Mesodermal cell (in vitro differentiated cells): ENCODE measurements around the gene ARHGAP15.

Experiments used
- H3K27ac ChIP-seq: 2 replicates; pipeline ENCODE4 v1.7.0; 2013; ENCODE audit warnings: mild to moderate bottlenecking, low read depth, low read length, moderate library complexity; ENCODE audit not compliant: severe bottlenecking
- H3K36me3 ChIP-seq: 2 replicates; pipeline ENCODE4 v1.7.1; 2013; ENCODE audit warnings: mild to moderate bottlenecking, low read length, moderate library complexity; ENCODE audit not compliant: control insufficient read depth, insufficient read depth
- H3K4me1 ChIP-seq: one replicate; pipeline ENCODE4 v1.7.1; 2013; ENCODE audit warnings: mild to moderate bottlenecking, low read length; ENCODE audit not compliant: insufficient read depth, control insufficient read depth, poor library complexity, severe bottlenecking
- H3K4me3 ChIP-seq: 2 replicates; pipeline ENCODE4 v1.7.0; 2013; ENCODE audit warnings: low read length, control low read depth, mild to moderate bottlenecking; ENCODE audit not compliant: insufficient read depth, poor library complexity, severe bottlenecking; ENCODE audit errors: extremely low read depth
- H3K9me3 ChIP-seq: 2 replicates; pipeline ENCODE4 v1.7.1; 2013; ENCODE audit warnings: mild to moderate bottlenecking, low read length, moderate library complexity; ENCODE audit not compliant: control insufficient read depth
- WGBS, 2 experiments: methylation state at CpG; one replicate each; pipeline ENCODE4 v1.1.5; 2013; ENCODE audit warnings: missing lambda C conversion rate in 2 of 2; ENCODE audit not compliant: insufficient coverage in 2 of 2; 5-methylcytosine and 5-hydroxymethylcytosine counted together

ARHGAP15 gene

GRCh38 chr2:143694335-143694734 lies 565.1 kb downstream of the ARHGAP15 start:
- no peak overlapping the region for H3K27ac ChIP-seq
- H3K4me1 ChIP-seq: peaks cover 6% of the 10 kb centered on the region
- H3K9me3 ChIP-seq: no peaks in the 10 kb centered on the region
- no peaks in the 10 kb centered on the region for H3K36me3 ChIP-seq
- 54 to 65% methylated on average over 2 of the region's 3 CpGs for WGBS, 2 experiments
- no peak overlapping the region for H3K4me3 ChIP-seq

GRCh38 chr2:143696651-143697050 lies 567.4 kb downstream of the ARHGAP15 start:
- Histone ChIP-seq H3K4me1 (no peaks in the 10 kb centered on the region), H3K36me3 (no peaks in the 10 kb centered on the region), H3K9me3 (no peaks in the 10 kb centered on the region), H3K27ac (no peak overlapping the region), H3K4me3 (no peak overlapping the region)

- Histone ChIP-seq H3K4me3 (no peak overlapping the region), H3K9me3 (no peaks in the 10 kb centered on the region), H3K4me1 (no peaks in the 10 kb centered on the region), H3K27ac (no peak overlapping the region), H3K36me3 (no peaks in the 10 kb centered on the region)
- WGBS, 2 experiments: 100% methylated on average over 1 of the region's 1 CpG; no CpG with 5 or more reads in 1 of the 2 experiments
Observed at GRCh38 chr2:143697744-143698143, 568.5 kb downstream of the ARHGAP15 start.

- Histone ChIP-seq H3K9me3 (no peaks in the 10 kb centered on the region), H3K27ac (no peak overlapping the region), H3K4me3 (no peak overlapping the region), H3K36me3 (no peaks in the 10 kb centered on the region), H3K4me1 (no peaks in the 10 kb centered on the region)
- 83 to 94% methylated on average over 1 of the region's 2 CpGs for WGBS, 2 experiments
Observed at GRCh38 chr2:143698352-143698751, 569.1 kb downstream of the ARHGAP15 start.

GRCh38 chr2:143698888-143699570 lies 569.8 kb downstream of the ARHGAP15 start:
- Histone ChIP-seq H3K36me3 (no peaks in the 10 kb centered on the region), H3K4me1 (no peaks in the 10 kb centered on the region), H3K27ac (no peak overlapping the region), H3K9me3 (no peaks in the 10 kb centered on the region), H3K4me3 (no peak overlapping the region)
- WGBS, 2 experiments: 83% methylated on average over 1 of the region's 3 CpGs; no CpG with 5 or more reads in 1 of the 2 experiments

GRCh38 chr2:143700865-143701264 lies 571.6 kb downstream of the ARHGAP15 start:
- WGBS, 2 experiments: 100% methylated on average over 1 of the region's 2 CpGs; no CpG with 5 or more reads in 1 of the 2 experiments
- no peaks in the 10 kb centered on the region for H3K9me3 ChIP-seq
- no peaks in the 10 kb centered on the region for H3K36me3 ChIP-seq
- no peak overlapping the region for H3K27ac ChIP-seq
- no peak overlapping the region for H3K4me3 ChIP-seq
- H3K4me1 ChIP-seq: no peaks in the 10 kb centered on the region

GRCh38 chr2:143701785-143702184 lies 572.6 kb downstream of the ARHGAP15 start:
- Histone ChIP-seq H3K9me3 (no peaks in the 10 kb centered on the region), H3K4me1 (no peaks in the 10 kb centered on the region), H3K36me3 (no peaks in the 10 kb centered on the region), H3K4me3 (no peak overlapping the region), H3K27ac (no peak overlapping the region)
- 100% methylated on average over 1 of the region's 1 CpG for WGBS, 2 experiments

- Histone ChIP-seq H3K27ac (no peak overlapping the region), H3K9me3 (no peaks in the 10 kb centered on the region), H3K36me3 (no peaks in the 10 kb centered on the region), H3K4me3 (no peak overlapping the region), H3K4me1 (no peaks in the 10 kb centered on the region)
- WGBS, 2 experiments: 80% methylated on average over 1 of the region's 1 CpG; no CpG with 5 or more reads in 1 of the 2 experiments
Observed at GRCh38 chr2:143702931-143703330, 573.7 kb downstream of the ARHGAP15 start.

GRCh38 chr2:143704451-143705106 lies 575.4 kb downstream of the ARHGAP15 start:
- H3K9me3 ChIP-seq: no peaks in the 10 kb centered on the region
- no peak overlapping the region for H3K27ac ChIP-seq
- H3K4me3 ChIP-seq: no peak overlapping the region
- 100% methylated on average over 2 of the region's 3 CpGs for WGBS, 2 experiments
- no peaks in the 10 kb centered on the region for H3K36me3 ChIP-seq
- no peaks in the 10 kb centered on the region for H3K4me1 ChIP-seq

GRCh38 chr2:143705108-143705707 lies 576.0 kb downstream of the ARHGAP15 start:
- Histone ChIP-seq H3K36me3 (no peaks in the 10 kb centered on the region), H3K4me1 (no peaks in the 10 kb centered on the region), H3K4me3 (no peak overlapping the region), H3K27ac (no peak overlapping the region), H3K9me3 (no peaks in the 10 kb centered on the region)
- no CpG with 5 or more reads among the region's 6 CpGs for WGBS, 2 experiments

- H3K9me3 ChIP-seq: no peaks in the 10 kb centered on the region
- no peak overlapping the region for H3K27ac ChIP-seq
- no peak overlapping the region for H3K4me3 ChIP-seq
- H3K4me1 ChIP-seq: no peaks in the 10 kb centered on the region
- no peaks in the 10 kb centered on the region for H3K36me3 ChIP-seq
- WGBS, 2 experiments: 90% methylated on average over 2 of the region's 3 CpGs; no CpG with 5 or more reads in 1 of the 2 experiments
Observed at GRCh38 chr2:143706354-143706753, 577.1 kb downstream of the ARHGAP15 start.
